Kidney (tissue), 14 donors: ENCODE data around the gene JOSD1. TPM values are rescaled to one million over a fixed set of nuclear protein-coding genes. Genes with fewer than 3 reads are reported as not detected.

Source experiments
- DNase-seq, 5 donors: peaks; one replicate each; pipeline ENCODE4 v3.0.0-alpha.2; 2013 to 2020
- FAIRE-seq: peaks from 2 replicates; lab custom pipeline; 2012; peaks lifted over from hg19 to GRCh38; lab: Jason Lieb, UNC
- H3K27ac ChIP-seq, 2 donors: one replicate each; pipeline ENCODE4 v1.7.0; 2013; ENCODE audit warnings: low read depth in 2 of 2, low read length in 2 of 2, inconsistent platforms in 1 of 2
- H3K27me3 ChIP-seq: one replicate; pipeline ENCODE4 v1.7.1; 2013; ENCODE audit warnings: low read length, inconsistent platforms; ENCODE audit not compliant: control insufficient read depth, insufficient read depth
- H3K36me3 ChIP-seq, 3 donors: one replicate each; pipeline versions ENCODE4 v1.7.0 to v1.7.1; 2013; ENCODE audit warnings: low read length in 3 of 3, control low read depth in 1 of 3, inconsistent platforms in 1 of 3; ENCODE audit not compliant: insufficient read depth in 3 of 3, control insufficient read depth in 2 of 3
- H3K4me1 ChIP-seq, 3 donors: one replicate each; pipeline versions ENCODE4 v1.7.0 to v1.7.1; 2013; ENCODE audit warnings: low read length in 3 of 3, inconsistent platforms in 1 of 3, low read depth in 1 of 3; ENCODE audit not compliant: control insufficient read depth in 2 of 3, insufficient read depth in 2 of 3
- H3K4me3 ChIP-seq, 3 donors: one replicate each; pipeline versions ENCODE4 v1.7.0 to v1.8.1; 2013; ENCODE audit warnings: low read length in 3 of 3, control low read depth in 1 of 3, inconsistent platforms in 1 of 3
- H3K9ac ChIP-seq, 3 donors: one replicate each; pipeline versions ENCODE4 v1.7.0 to v1.7.1; 2013; ENCODE audit warnings: low read length in 3 of 3, control low read depth in 1 of 3, inconsistent platforms in 1 of 3
- H3K9me3 ChIP-seq, 3 donors: one replicate each; pipeline versions ENCODE4 v1.7.0 to v1.7.1; 2013; ENCODE audit warnings: low read length in 3 of 3, control low read depth in 1 of 3, inconsistent platforms in 1 of 3; ENCODE audit not compliant: control insufficient read depth in 2 of 3, insufficient read depth in 1 of 3
- intact Hi-C: fragments of 100-400 bp; cut with DNase I; formaldehyde crosslinking; loops from one replicate; pipeline ENCODE4 v1.11.1; 2022
- polyA plus RNA-seq: library from polyadenylated mRNA; stranded (reverse); fragments of 350-450 nt; fragmentation: Illumina TruSeq; extraction: RNeasy Lipid Tissue Mini Kit (QIAGEN cat#74804); gene quantifications from one replicate; pipeline ENCODE4 v1.2.3, GENCODE V29; 2014; ENCODE audit warnings: low read depth, low replicate concordance; ENCODE audit not compliant: insufficient read depth
- total RNA-seq: library from RNA; stranded (reverse); fragmentation: NEBNext Ultra II Directional; extraction: Animal tissue kit (Norgen Biotek cat#: 25700); gene quantifications from one replicate; pipeline ENCODE4 v1.2.1, GENCODE V29; 2021
- TF ChIP-seq, protein P1 (sequence below): IDR thresholded peaks from 3 replicates; pipeline ENCODE4 v1.5.1; 2012; ENCODE audit warnings: mild to moderate bottlenecking, moderate library complexity, borderline replicate concordance; ENCODE audit not compliant: insufficient read depth; ENCODE audit errors: extremely low read depth
- donor health status: control.
- donor health status: control.
- donor health status: control.
- donor health status: control.
- donor health status: control.
- donor health status: DM: yes; HTN: yes; CAD: no.
- donor health status: Normal renal cell carcinoma (clear cell type).

The JOSD1 gene
- total and polyA plus RNA-seq, 2 donors from 2014 or later: 12.8 to 42.8 TPM

DNA sequence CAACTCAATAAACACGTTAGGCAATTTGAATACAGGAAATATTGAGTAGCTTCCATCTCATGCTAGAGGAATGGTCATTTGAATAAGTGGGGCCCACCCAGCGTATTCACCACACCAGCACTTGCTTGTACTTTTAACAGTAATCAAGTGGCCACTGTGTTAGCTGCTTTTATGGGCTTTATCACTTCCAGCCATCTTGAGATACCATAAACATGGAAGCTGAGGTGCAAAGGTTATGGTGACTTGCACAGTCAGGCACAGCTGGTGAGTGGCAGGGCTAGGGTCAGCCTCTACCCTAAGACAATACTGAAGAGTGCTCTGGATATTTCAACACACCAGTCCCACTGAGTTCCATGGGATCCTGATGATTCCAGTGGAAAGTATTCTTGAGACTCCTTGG lies 6.7 kb downstream of the JOSD1 start:
- H3K4me1 ChIP-seq: peaks cover 1 to 19% (median 19%) of the 10 kb centered on the region in 3 donors
- no peak overlapping the region for H3K9ac ChIP-seq
- no peak for DNase-seq
- no peak for FAIRE-seq
- intact Hi-C loops: no loop called here
- no peak overlapping the region for H3K4me3 ChIP-seq
- no peaks in the 10 kb centered on the region for H3K27me3 ChIP-seq
- TF ChIP-seq, protein P1, sequence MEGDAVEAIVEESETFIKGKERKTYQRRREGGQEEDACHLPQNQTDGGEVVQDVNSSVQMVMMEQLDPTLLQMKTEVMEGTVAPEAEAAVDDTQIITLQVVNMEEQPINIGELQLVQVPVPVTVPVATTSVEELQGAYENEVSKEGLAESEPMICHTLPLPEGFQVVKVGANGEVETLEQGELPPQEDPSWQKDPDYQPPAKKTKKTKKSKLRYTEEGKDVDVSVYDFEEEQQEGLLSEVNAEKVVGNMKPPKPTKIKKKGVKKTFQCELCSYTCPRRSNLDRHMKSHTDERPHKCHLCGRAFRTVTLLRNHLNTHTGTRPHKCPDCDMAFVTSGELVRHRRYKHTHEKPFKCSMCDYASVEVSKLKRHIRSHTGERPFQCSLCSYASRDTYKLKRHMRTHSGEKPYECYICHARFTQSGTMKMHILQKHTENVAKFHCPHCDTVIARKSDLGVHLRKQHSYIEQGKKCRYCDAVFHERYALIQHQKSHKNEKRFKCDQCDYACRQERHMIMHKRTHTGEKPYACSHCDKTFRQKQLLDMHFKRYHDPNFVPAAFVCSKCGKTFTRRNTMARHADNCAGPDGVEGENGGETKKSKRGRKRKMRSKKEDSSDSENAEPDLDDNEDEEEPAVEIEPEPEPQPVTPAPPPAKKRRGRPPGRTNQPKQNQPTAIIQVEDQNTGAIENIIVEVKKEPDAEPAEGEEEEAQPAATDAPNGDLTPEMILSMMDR: no peak
- no peaks in the 10 kb centered on the region for H3K9me3 ChIP-seq
- H3K27ac ChIP-seq: no peak overlapping the region
- peaks cover 0 to 2% (median under 1%) of the 10 kb centered on the region in 3 donors for H3K36me3 ChIP-seq

- H3K36me3 ChIP-seq: peaks cover 3 to 27% (median 24%) of the 10 kb centered on the region in 3 donors
- H3K9me3 ChIP-seq: no peaks in the 10 kb centered on the region
- no peaks in the 10 kb centered on the region for H3K4me1 ChIP-seq
- DNase-seq (peak in 1 of 5 donors; percentile 59), FAIRE-seq (no peak)
- intact Hi-C loops: no loop called here
- no peak overlapping the region for H3K9ac ChIP-seq
- TF ChIP-seq, protein P1: no peak
- H3K27ac ChIP-seq: no peak overlapping the region
- H3K27me3 ChIP-seq: no peaks in the 10 kb centered on the region
- H3K4me3 ChIP-seq: no peak overlapping the region
These were observed 11.1 kb downstream of the JOSD1 start for GRCh38 chr22:38689651-38690050.

- Histone ChIP-seq H3K36me3 (peaks cover 3 to 37% (median 36%) of the 10 kb centered on the region in 3 donors), H3K4me3 (no peak overlapping the region), H3K9ac (no peak overlapping the region), H3K4me1 (peaks cover 0 to 7% (median 5%) of the 10 kb centered on the region in 3 donors), H3K27ac (no peak overlapping the region), H3K9me3 (no peaks in the 10 kb centered on the region), H3K27me3 (no peaks in the 10 kb centered on the region)
- no peak for FAIRE-seq
- intact Hi-C loops: no loop called here
- TF ChIP-seq, protein P1: no peak
- no peak for DNase-seq
These were observed 15.0 kb downstream of the JOSD1 start for GRCh38 chr22:38685761-38686160.

GRCh38 chr22:38684895-38685294 lies 15.8 kb downstream of the JOSD1 start:
- peaks cover 3 to 37% (median 36%) of the 10 kb centered on the region in 3 donors for H3K36me3 ChIP-seq

More at GRCh38 chr22:38684895-38685294, 15.8 kb downstream of the JOSD1 start:
- Histone ChIP-seq H3K9me3 (no peaks in the 10 kb centered on the region), H3K27me3 (no peaks in the 10 kb centered on the region), H3K9ac (no peak overlapping the region), H3K4me3 (no peak overlapping the region), H3K4me1 (peaks cover 0 to 7% (median 5%) of the 10 kb centered on the region in 3 donors), H3K27ac (no peak overlapping the region)
- intact Hi-C loops: no loop called here
- TF ChIP-seq, protein P1: no peak
- FAIRE-seq: no peak
- no peak for DNase-seq
